ENCODE results near the gene MMP27.

DNA sequence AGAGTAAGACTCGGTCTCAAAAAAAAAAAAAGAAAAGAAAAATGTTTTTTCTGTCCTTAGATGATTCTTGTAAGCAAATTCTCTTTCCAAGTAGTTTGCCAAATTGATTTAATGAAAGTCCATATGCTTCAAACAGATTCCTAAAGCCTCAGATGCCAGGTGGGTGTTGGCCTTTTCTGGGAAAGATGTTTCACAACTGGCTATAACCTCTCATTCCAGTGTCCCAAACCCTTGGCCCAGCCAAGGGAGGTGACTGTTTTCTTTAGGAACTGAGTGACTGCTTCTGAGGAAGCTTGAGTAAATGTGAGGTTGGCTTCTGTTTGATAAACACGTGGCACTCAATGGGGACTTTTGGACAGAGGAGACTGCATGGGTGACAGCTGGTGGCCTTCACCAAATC, 27.5 kb downstream of the MMP27 start:
- no peak for TF ChIP-seq POLR2A (IDR thresholded peaks at IDR 0.05)
- TF ChIP-seq, protein P1, sequence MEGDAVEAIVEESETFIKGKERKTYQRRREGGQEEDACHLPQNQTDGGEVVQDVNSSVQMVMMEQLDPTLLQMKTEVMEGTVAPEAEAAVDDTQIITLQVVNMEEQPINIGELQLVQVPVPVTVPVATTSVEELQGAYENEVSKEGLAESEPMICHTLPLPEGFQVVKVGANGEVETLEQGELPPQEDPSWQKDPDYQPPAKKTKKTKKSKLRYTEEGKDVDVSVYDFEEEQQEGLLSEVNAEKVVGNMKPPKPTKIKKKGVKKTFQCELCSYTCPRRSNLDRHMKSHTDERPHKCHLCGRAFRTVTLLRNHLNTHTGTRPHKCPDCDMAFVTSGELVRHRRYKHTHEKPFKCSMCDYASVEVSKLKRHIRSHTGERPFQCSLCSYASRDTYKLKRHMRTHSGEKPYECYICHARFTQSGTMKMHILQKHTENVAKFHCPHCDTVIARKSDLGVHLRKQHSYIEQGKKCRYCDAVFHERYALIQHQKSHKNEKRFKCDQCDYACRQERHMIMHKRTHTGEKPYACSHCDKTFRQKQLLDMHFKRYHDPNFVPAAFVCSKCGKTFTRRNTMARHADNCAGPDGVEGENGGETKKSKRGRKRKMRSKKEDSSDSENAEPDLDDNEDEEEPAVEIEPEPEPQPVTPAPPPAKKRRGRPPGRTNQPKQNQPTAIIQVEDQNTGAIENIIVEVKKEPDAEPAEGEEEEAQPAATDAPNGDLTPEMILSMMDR (IDR thresholded peaks at IDR 0.05) = no peak
- TF ChIP-seq POLR2AphosphoS5 (IDR thresholded peaks at IDR 0.05) = no peak

Measured in breast epithelium (tissue), 3 donors.